ENCODE data around the gene RANGAP1. TPM values are rescaled to one million over a fixed set of nuclear protein-coding genes. Genes with fewer than 3 reads are reported as not detected.

The RANGAP1 gene
- total and polyA plus RNA-seq, 7 donors, result 26.2 to 51.8 (median 41.1) TPM

DNA sequence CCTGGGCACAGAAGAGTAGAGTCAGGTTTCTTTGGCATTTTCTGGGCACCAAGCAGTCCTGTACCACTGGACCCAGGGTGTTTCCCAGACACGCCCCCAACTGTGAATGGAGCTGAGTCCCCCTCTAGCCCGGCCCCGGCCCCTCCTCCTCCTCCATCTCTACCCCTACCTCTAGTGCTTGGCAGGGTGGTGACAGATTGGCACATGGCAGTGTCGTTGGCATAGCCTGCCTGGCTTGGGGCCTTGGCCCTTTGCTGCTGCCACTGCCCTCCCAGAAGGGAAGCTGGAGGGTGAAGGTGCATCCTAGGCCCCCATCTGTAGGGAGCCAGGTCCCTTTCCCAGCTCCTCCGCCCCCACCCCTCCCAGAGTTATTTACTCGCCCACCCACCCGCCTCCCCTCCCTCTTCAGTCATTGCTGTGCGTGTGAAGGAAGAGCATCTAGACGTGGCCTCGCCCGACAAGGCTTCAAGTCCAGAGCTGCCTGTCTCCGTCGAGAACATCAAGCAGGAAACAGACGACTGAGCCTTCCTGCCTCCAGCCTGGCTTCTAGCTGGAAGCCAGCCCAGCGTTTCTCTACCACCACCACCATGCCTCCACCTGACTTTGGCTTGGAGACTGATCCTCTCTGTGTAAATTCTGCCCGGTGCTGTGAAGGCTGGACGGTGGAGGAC is 56.1 kb downstream of the RANGAP1 start:
- ATAC-seq (peak in 3 of 4 donors; percentile 17 to 45 (median 36)), DNase-seq (no peak)
- Histone ChIP-seq H3K9me3 (no peaks in the 10 kb centered on the region), H3K27ac (no peak overlapping the region), H3K27me3 (ENCODE audit: insufficient read depth in 3 of 3, low read length in 2 of 3) (no peaks in the 10 kb centered on the region), H3K4me1 (no peaks in the 10 kb centered on the region), H3K4me3 (no peak overlapping the region), H3K36me3 (ENCODE audit: insufficient read depth in 1 of 2, low read depth in 1 of 2) (peaks cover 5 to 56% of the 10 kb centered on the region in 2 donors)
- TF ChIP-seq, protein P1, sequence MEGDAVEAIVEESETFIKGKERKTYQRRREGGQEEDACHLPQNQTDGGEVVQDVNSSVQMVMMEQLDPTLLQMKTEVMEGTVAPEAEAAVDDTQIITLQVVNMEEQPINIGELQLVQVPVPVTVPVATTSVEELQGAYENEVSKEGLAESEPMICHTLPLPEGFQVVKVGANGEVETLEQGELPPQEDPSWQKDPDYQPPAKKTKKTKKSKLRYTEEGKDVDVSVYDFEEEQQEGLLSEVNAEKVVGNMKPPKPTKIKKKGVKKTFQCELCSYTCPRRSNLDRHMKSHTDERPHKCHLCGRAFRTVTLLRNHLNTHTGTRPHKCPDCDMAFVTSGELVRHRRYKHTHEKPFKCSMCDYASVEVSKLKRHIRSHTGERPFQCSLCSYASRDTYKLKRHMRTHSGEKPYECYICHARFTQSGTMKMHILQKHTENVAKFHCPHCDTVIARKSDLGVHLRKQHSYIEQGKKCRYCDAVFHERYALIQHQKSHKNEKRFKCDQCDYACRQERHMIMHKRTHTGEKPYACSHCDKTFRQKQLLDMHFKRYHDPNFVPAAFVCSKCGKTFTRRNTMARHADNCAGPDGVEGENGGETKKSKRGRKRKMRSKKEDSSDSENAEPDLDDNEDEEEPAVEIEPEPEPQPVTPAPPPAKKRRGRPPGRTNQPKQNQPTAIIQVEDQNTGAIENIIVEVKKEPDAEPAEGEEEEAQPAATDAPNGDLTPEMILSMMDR (IDR thresholded peaks at IDR 0.05), result no peak
- 54 to 69% (median 67%) methylated on average over 15 to 17 of the region's 17 CpGs for WGBS, 3 donors
- intact Hi-C loops (cut with DNase I), result no loop called here

DNA sequence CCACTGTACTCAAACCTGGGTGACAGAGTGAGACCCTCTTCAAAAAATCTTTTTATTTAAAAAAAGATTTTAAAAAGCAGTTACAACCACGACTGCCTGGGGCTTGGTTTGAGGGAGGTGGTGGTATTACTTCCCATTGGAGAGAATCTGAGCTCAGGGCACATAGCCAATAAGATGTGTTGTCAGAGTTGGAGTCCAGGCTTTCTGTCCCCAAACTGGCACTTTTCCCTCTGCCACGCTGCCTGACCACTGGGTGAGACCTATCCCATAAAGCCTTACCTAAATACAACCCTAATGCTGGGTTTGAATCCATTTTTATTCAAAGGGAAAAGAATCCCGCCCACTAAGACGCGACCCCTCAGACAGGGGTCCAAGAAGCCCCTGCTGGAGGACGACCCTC is 56.8 kb downstream of the RANGAP1 start:
- intact Hi-C loops (cut with DNase I), result no loop called here
- DNase-seq (no peak), ATAC-seq (peak in 1 of 4 donors; percentile 43)
- Histone ChIP-seq H3K36me3 (ENCODE audit: insufficient read depth in 1 of 2, low read depth in 1 of 2) (peaks cover 5 to 62% of the 10 kb centered on the region in 2 donors), H3K9me3 (no peaks in the 10 kb centered on the region), H3K4me3 (no peak overlapping the region), H3K27ac (no peak overlapping the region), H3K4me1 (no peaks in the 10 kb centered on the region), H3K27me3 (ENCODE audit: insufficient read depth in 3 of 3, low read length in 2 of 3) (no peaks in the 10 kb centered on the region)
- WGBS, 3 donors, result 67 to 86% (median 79%) methylated on average over 6 of the region's 6 CpGs
- TF ChIP-seq, protein P1 (IDR thresholded peaks at IDR 0.05), result no peak

DNA sequence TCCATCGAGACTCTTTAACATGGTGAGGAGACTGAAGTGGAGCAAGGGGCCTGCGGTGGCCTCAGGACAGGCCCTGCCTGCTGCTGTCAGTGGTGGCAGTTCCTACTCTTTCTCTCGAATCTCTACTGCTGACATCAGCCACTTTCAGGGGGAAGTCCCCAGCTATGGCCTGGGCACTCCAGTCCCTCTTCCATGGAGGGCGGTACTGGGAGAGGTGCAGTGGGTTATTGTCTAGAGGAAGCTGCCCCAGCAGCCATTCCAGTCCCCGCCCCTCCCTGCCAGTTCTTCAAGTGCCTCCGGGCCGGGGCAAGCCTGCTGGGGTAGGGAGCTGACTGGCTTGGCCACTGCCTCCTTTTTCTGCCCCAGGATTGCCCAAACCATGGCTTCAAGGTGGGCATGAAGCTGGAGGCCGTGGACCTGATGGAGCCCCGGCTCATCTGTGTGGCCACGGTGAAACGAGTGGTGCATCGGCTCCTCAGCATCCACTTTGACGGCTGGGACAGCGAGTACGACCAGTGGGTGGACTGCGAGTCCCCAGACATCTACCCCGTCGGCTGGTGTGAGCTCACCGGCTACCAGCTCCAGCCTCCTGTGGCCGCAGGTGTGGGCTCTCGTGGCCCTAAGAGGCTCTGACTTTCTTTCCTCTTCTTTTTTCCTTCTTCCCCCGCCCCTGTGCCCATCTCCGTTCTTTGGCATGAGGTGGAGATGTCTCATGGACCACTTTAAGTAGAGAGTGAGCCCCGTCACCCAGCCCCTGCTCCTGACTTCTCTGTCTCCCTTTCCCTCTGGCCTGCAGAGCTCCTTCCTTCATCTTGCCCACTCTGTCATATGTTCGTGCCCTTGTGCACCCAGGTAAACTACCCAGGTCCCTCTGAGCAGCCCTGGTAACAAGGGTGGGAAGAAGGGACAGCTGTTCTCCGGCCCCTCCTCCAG is 59.0 kb downstream of the RANGAP1 start:
- no peak overlapping the region for H3K4me3 ChIP-seq
- intact Hi-C loops (cut with DNase I), result no loop called here

DNA sequence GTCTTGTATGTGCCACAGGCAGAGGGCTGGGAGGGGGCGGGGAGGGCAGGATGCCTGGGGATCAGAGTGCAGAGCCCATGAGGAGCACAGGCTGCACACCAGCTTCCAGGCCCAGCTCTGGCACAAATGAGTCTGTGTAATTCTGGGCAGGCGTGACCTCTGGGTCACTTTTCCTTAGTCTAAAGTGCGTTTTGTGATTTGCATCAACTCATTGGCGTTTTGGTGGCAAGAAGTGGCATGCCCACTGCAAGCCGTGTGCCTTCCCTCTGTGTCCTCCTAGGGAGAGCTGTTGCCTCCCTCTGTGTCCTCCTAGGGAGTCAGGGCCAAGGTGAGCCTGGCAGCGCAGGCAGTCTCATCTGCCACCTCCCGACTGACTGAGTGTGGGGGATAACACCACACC is 62.5 kb downstream of the RANGAP1 start:
- no peaks in the 10 kb centered on the region for H3K4me1 ChIP-seq
- 90 to 92% (median 90%) methylated on average over 7 of the region's 7 CpGs for WGBS, 3 donors
- H3K4me3 ChIP-seq, result no peak overlapping the region
- TF ChIP-seq, protein P1 (IDR thresholded peaks at IDR 0.05), result no peak
- H3K9me3 ChIP-seq, result no peaks in the 10 kb centered on the region
- intact Hi-C loops (cut with DNase I), result no loop called here
- DNase-seq, result no peak
- H3K36me3 ChIP-seq (ENCODE audit: insufficient read depth in 1 of 2, low read depth in 1 of 2), result peaks cover 5 to 97% of the 10 kb centered on the region in 2 donors
- no peaks in the 10 kb centered on the region for H3K27me3 ChIP-seq (ENCODE audit: insufficient read depth in 3 of 3, low read length in 2 of 3)
- no peak for ATAC-seq
- no peak overlapping the region for H3K27ac ChIP-seq

More for the DNA sequence above, 59.0 kb downstream of the RANGAP1 start:
- DNase-seq, result peak in 1 of 2 donors; percentile 38
- 92% methylated on average over 26 of the region's 26 CpGs for WGBS, 3 donors
- TF ChIP-seq, protein P1 (IDR thresholded peaks at IDR 0.05), result no peak
- ATAC-seq, result no peak
- no peaks in the 10 kb centered on the region for H3K27me3 ChIP-seq (ENCODE audit: insufficient read depth in 3 of 3, low read length in 2 of 3)
- H3K27ac ChIP-seq, result no peak overlapping the region
- H3K4me1 ChIP-seq, result no peaks in the 10 kb centered on the region
- H3K36me3 ChIP-seq (ENCODE audit: insufficient read depth in 1 of 2, low read depth in 1 of 2), result peaks cover 5 to 84% of the 10 kb centered on the region in 2 donors
- no peaks in the 10 kb centered on the region for H3K9me3 ChIP-seq
